T-helper 1 cell (primary cell): ENCODE data around the gene EHF.
A peak's percentile ranks its signal among the peaks of the same experiment; 100 is the strongest.
"Not testable (repeated sequence)": the region's sequence is repeated elsewhere in the genome, so short reads cannot be mapped to it uniquely, and the experiment has no call there.

Experiments
- DNase-seq, 5 donors: peaks; one replicate each; pipeline ENCODE4 v3.0.0-alpha.2; 2012 to 2020
- total RNA-seq, 4 donors: gene quantifications; one replicate each; lab custom pipeline; 2026; lab: John Stamatoyannopoulos, UW

EHF gene
- total RNA-seq: 0 to 0.27 (median 0.12) reads per million in 4 donors

GRCh38 chr11:34620820-34621792 lies at the start of gene EHF:
TSS of gene EHF (plus strand) at chr11:34621093. CDS start at chr11:34642631, 21,538 bp downstream.
- no peak for DNase-seq

DNA sequence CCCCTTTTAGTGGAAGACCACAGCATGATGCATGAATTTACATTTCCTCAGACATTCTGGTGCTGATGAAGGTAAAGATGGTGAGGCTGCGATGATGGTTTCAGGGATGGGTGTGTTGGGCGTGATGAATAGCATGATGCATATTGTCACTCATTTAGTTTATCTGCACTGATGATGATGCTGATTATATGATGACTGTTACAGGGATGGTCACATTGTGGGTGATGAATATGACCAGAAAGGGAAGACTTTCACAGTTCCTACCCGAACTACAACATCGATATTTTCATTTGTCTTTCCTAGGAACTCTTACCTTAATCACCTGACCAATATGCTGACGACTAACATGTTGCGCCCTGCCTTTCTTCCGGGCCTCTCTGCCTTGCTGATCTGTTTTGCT lies 47.4 kb upstream of the EHF start:
- no peak for DNase-seq

DNA sequence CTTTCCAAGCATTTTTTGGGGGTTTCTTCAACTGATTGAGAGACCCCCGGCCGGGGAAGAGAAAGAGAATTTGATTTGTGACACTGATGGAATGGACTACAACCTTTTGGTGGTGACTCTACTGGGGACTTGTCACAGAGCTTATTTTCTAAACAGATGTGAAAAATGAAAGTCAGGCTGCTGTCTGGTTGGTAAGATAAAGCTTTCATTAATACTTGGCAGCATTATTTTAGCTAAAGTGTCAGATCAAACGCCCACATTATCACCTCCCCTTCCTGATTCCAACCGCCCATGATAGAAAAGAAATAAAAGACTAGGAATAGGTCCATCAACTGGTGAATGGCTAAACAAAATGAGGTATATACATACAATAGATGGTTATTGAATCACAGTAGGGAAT lies 45.6 kb upstream of the EHF start:
- no peak for DNase-seq

DNA sequence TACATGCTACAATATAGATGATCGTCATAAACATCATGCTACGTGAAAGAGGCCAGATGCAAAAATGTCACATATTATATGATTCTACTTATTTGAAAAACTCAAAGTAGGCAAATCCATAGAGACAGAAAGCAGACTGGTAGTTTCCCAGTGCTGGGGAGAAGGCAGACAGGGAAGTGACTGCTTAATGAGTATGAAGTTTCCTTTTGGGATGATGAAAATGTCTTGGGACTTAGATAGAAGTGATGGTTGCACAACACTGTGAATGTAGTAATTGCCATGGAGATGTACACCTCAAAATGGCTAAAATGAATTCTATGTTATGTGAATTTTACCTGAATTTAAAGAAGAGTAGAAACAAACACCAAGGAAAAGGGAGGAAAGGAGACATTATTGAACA lies 45.2 kb upstream of the EHF start:
- no peak for DNase-seq

- no peak for DNase-seq
Measured at GRCh38 chr11:34576331-34576730, 44.6 kb upstream of the EHF start.

DNA sequence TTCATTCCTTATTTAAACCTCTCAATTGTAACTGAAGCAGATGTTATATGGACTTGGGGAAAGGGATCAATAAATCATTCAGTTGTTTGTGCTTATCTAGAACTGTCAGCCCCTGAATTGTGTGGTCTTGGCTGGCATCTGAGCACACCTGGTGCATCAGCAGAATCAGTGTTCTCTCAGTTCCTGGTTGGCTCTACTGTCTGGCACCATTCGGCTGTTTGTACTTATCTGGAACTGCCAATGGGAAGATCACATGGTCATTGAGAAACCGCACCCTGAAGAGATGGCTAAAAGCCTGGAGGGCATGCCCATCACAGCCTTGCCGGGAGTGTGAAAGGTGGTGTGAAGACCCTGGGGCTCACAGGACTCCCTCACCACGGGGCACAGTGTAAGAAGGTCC lies 37.1 kb upstream of the EHF start:
- no peak for DNase-seq

- no peak for DNase-seq
Measured at GRCh38 chr11:34585304-34585734, 35.6 kb upstream of the EHF start.

- peak in 1 of 5 donors; percentile 26 for DNase-seq
Measured at GRCh38 chr11:34585735-34586487, 35.0 kb upstream of the EHF start.

DNA sequence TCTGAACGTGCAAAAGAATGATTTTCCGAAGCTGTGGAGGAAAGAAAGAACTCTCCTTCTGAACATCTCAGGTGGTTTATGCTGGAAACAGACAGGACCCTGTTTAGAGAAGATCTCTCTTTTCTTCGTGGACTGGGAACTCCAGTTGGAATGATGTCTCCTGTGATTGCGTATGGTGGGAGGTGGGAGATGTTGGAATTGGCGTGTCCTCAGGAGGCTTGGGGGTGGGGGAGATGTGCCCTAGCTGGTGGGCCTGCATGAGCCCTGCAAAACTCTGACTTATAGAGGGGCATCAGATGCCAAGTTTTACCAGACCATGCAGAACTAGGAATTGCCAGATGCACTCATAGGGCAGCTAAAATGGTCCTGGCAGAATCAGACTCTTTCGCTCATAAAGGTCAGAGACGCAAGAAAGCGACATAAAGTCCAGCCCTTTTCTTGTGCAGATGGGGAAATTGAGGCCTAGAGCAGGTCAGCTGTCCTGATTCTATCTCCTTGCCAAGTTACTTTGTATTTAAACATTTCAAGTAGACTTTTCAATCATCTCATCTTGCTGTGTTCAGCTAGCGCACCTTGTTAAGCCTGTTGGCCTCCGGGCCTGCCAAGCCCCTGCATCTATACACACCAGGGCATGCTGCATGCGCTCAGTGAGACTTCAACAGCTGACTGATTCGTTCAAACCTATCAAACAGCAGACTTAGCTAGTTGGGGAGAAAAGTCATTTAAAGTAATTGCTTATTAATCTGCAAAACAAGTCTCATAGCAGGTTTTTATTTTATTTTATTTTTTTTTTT lies 34.2 kb upstream of the EHF start:
- DNase-seq: no peak

- DNase-seq: no peak
Measured at GRCh38 chr11:34587282-34587677, 33.6 kb upstream of the EHF start.

DNA sequence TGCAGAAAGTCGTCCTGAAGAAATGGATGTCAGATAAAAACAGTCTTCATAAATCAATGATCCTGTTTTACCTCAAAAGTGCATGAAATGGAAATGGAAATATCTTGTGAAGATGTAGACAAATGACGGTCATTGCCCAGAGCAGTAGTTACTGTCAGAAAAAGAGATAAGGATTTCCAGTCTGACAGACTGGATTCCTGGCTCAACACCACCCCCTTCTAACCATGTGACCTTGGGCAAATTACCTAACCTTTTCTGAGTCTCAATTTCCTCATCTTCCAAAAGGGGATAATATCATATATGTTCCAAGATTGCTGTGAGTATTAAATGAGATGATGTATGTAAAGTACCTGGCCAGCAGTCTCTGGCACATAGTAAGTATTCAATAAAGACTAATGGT lies 32.9 kb upstream of the EHF start:
- no peak for DNase-seq

DNA sequence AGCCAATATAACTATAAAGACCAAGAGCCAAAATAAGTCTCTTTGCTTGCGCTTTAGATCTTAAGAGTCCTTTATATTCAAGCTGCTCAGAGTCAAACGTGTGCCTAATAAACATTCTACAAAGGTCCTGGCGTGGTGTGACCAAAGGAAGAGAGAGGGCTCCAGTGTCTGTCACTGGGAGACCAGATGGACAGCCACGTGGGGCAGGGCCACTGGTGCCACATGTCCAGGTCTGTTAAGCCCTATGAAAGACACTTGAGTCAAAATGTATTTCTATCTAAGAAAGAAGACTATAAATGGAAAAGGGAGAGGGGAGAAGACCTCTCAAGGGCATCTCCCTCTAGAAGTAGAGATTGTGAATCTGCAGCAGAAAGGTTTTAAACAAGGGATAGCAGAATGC lies 32.2 kb upstream of the EHF start:
- DNase-seq: no peak

- DNase-seq: not testable (repeated sequence)
Measured at GRCh38 chr11:34589177-34589576, 31.7 kb upstream of the EHF start.

- DNase-seq: no peak
Measured at GRCh38 chr11:34593085-34593484, 27.8 kb upstream of the EHF start.

DNA sequence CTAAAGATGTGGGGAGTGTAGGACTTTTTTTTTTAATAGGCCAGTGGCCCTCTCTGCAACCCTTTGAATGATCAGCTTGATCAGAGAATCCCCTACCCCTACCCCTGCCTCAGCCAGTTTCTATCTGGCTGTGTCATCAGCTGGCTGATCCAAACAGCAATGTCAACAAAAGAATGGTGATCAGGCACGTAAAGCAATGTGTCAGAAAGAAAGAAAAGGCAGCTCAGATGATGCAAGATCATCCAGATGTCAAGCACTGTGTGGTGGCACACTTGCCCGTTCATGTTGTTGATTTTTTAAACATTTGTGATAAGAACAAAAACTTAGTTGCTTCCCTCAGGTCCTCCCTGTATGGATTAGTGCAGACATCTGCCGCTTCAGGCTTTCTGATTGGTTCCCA lies 26.3 kb upstream of the EHF start:
- DNase-seq: no peak

- no peak for DNase-seq
Measured at GRCh38 chr11:34595391-34595790, 25.5 kb upstream of the EHF start.

GRCh38 chr11:34595960-34596644 lies 24.8 kb upstream of the EHF start:
- DNase-seq: no peak

DNA sequence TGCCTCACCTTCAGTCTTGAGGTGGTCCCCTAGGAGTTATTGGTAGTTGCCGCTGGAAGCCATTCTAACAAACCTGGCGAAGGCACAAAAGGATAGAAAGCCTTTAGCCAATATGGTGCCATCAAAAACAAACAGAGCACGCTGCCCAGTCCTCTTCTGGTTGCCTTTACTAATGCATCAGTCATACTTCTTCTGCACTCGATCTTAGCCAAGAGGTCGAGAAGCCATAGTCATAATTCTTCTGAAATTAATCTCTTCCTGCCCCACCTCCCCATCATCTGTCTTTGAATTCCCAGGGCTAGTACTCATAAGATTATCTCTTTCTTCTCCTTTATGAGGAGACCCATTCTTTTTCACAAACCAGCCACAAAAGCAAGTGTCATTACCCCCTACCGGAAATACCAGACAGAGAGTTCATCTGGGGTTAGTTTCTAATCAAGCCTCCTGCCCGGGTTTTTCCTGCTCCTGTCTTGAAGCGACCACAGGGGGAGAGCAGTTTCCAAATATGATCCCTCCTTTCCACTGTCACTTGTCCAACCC lies 21.4 kb upstream of the EHF start:
- no peak for DNase-seq

GRCh38 chr11:34600339-34601084 lies 20.4 kb upstream of the EHF start:
- no peak for DNase-seq

- no peak for DNase-seq
Measured at GRCh38 chr11:34601085-34601444, 19.8 kb upstream of the EHF start.

DNA sequence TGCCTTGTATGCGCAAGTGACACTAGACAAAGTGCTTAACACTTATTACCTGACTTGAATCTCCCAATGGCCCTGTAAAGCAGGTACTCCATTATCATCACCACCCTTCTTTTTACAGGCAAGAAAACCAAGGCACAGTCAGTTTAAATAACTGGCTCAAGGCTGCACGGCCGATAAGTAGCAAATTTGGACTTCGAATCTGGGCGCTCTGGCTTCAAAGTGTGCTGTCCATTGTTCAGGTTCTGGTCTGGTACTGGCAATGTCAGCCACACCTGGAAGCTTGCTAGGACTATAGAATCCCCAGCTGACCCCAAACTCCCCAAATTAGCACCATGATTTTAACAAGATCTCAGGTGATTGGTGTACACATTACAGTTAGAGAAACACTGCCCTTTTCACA lies 19.3 kb upstream of the EHF start:
- no peak for DNase-seq
